GM20000 (cell line): Measurements from ENCODE around the gene CPNE4.

Experiments used
- DNase-seq: peaks from one replicate; pipeline ENCODE4 v3.0.0; 2012; ENCODE audit warnings: low spot score
- TF ChIP-seq, protein P1 (sequence below): IDR thresholded peaks from 2 replicates; pipeline ENCODE4 v1.5.1; 2012; ENCODE audit warnings: mild to moderate bottlenecking, control low read depth; ENCODE audit errors: extremely low read depth, missing control alignments

Gene CPNE4

DNA sequence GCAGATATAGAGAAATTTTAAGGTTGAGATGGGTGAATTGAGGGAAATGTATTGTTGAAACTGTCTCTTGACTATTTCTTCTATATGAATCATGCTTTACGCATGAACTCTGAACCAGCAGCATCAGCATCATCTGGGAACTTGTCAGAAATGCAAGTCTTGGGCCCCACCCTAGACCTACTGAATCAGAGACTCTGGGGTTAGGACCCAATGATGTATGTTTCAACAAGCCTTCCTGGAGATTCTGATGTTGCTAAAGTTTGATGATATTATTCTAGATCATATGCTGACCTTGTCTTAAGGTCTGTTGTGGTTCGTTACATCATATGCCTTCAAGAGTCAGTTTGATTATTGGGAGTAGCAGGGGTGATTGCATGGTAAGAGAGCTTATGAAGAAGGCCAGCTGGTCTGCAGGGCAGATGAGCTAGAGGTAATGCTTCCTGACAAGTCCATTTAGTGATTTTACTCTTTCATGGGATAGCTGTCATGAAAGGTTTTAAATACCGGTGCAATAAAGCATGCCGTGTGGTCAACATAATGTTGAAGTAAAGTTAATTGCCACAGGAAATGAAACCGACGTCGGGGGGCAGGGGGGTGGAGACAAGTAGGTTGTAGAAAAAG lies 379.6 kb downstream of the CPNE4 start:
- TF ChIP-seq, protein P1, sequence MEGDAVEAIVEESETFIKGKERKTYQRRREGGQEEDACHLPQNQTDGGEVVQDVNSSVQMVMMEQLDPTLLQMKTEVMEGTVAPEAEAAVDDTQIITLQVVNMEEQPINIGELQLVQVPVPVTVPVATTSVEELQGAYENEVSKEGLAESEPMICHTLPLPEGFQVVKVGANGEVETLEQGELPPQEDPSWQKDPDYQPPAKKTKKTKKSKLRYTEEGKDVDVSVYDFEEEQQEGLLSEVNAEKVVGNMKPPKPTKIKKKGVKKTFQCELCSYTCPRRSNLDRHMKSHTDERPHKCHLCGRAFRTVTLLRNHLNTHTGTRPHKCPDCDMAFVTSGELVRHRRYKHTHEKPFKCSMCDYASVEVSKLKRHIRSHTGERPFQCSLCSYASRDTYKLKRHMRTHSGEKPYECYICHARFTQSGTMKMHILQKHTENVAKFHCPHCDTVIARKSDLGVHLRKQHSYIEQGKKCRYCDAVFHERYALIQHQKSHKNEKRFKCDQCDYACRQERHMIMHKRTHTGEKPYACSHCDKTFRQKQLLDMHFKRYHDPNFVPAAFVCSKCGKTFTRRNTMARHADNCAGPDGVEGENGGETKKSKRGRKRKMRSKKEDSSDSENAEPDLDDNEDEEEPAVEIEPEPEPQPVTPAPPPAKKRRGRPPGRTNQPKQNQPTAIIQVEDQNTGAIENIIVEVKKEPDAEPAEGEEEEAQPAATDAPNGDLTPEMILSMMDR: no peak
- DNase-seq: no peak

DNA sequence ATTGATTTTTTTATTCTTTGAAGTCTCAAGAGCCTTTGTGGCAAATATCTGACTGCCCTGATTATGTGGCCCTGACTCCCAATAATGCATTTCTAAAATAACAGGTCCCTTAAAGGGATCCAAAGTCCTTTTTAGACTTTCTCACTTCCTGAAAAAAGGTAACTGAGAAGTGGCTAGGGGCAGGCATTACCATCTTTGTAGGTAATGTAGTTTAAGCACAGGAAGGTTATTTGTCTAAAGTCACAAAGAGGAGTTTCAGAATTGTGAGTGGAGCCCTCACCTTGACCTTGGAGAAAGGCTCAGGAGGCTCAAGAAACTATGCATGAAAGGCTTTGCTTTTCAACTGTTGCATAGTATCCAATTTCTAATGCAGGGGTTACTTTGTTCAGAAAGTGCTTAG lies 389.2 kb downstream of the CPNE4 start:
- TF ChIP-seq, protein P1: no peak
- DNase-seq: no peak

GRCh38 chr3:131636266-131636775 lies 398.5 kb downstream of the CPNE4 start:
- TF ChIP-seq, protein P1: no peak
- DNase-seq: no peak

DNA sequence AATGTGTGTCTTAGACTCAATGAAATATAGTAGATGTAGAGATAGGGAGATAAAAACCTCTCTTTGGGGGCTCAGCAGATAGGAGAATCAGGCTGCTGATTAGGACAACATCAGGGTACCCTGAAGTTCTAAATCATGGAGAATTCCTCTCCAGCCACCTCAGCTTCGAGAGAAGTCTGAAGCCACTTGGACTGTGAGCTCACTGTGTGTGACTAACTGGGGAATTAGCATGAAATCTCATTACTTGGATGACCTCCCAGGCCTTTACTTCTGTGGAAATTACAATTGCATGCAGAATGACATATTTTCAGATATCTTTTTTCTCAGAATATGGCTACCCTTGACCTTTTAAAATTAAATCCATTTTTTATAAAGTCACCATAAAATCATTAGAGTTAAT lies 404.0 kb downstream of the CPNE4 start:
- TF ChIP-seq, protein P1: no peak
- DNase-seq: no peak

DNA sequence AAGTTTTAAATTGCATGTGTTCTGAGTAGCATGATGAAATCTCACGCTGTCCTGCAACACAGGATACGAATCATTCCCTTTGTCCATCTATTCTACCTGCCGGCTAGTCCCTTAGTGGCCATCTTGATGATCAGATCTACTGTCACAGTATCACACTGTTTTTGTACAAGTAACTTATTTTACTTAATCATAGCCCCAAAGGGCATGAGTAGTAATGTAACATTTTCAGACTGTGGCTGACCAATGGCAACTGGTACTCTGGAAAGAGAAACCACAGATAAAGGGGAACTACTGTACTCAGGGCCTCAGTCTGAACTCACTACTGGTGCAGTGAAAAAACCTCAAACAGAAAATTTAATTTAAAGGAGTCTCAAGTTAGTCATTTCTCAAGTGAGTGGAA lies 404.7 kb downstream of the CPNE4 start:
- TF ChIP-seq, protein P1: no peak
- peak; percentile 51 for DNase-seq

- DNase-seq: no peak
- TF ChIP-seq, protein P1: no peak
These were observed 411.4 kb downstream of the CPNE4 start for GRCh38 chr3:131623431-131623830.

GRCh38 chr3:131622726-131623125 lies 412.1 kb downstream of the CPNE4 start:
- TF ChIP-seq, protein P1: no peak
- DNase-seq: no peak
